Ishikawa (cell line): Measurements from ENCODE around the gene BBS9.

ENCODE experiments used
- CEBPB ChIP-seq: IDR thresholded peaks from 2 replicates; pipeline ENCODE4 v1.6.1; 2012
- EGR1 ChIP-seq: IDR thresholded peaks from 2 replicates; pipeline ENCODE4 v1.6.1; 2012
- EP300 ChIP-seq: IDR thresholded peaks from 2 replicates; pipeline ENCODE4 v1.6.1; 2012; ENCODE audit warnings: borderline replicate concordance
- MAX ChIP-seq: IDR thresholded peaks from 2 replicates; pipeline ENCODE4 v1.6.1; 2012
- NFIC ChIP-seq: IDR thresholded peaks from 2 replicates; pipeline ENCODE4 v1.6.1; 2012
- REST ChIP-seq: IDR thresholded peaks from 2 replicates; pipeline ENCODE4 v1.6.1; 2012; ENCODE audit warnings: low read depth, mild to moderate bottlenecking
- TAF1 ChIP-seq: IDR thresholded peaks from 2 replicates; pipeline ENCODE4 v1.6.1; 2012; ENCODE audit warnings: low read depth, mild to moderate bottlenecking
- TEAD4 ChIP-seq: IDR thresholded peaks from 2 replicates; pipeline ENCODE4 v1.6.1; 2012
- YY1 ChIP-seq: IDR thresholded peaks from 2 replicates; pipeline ENCODE4 v1.6.1; 2012; ENCODE audit warnings: low read depth

GRCh38 chr7:33423646-33424020 lies 294.3 kb downstream of the BBS9 start:
- TF ChIP-seq CEBPB (no peak), REST (no peak), TEAD4 (no peak), TAF1 (no peak), YY1 (no peak), MAX (no peak), EGR1 (no peak), NFIC (no peak), EP300 (no peak)
